Right cardiac atrium (tissue), 5 donors: ENCODE data around the gene KIFAP3. TPM values are rescaled to one million over a fixed set of nuclear protein-coding genes. Genes with fewer than 3 reads are reported as not detected.
A peak's percentile ranks its signal among the peaks of the same experiment; 100 is the strongest.
"Not testable (repeated sequence)": the region's sequence is repeated elsewhere in the genome, so short reads cannot be mapped to it uniquely, and the experiment has no call there.

Experiments used
- ATAC-seq, 2 donors: fragments of 200-7000 bp; cut with Tn5 transposase; one replicate each; pipeline versions ENCODE4 v1.8.0 to v1.9.1; 2020; ENCODE audit warnings: moderate library complexity in 2 of 2, mild to moderate bottlenecking in 1 of 2
- DNase-seq, 3 donors: peaks; one replicate each; pipeline ENCODE4 v3.0.0-alpha.2; 2020
- H3K27ac ChIP-seq: one replicate; pipeline ENCODE4 v1.5.1; 2013; ENCODE audit warnings: mild to moderate bottlenecking, low read length, control low read depth, moderate library complexity
- H3K27me3 ChIP-seq: one replicate; pipeline ENCODE4 v1.6.1; 2013; ENCODE audit not compliant: control insufficient read depth, insufficient read depth
- H3K4me1 ChIP-seq: one replicate; pipeline ENCODE4 v1.6.1; 2013; ENCODE audit warnings: low read length; ENCODE audit not compliant: control insufficient read depth, insufficient read depth
- H3K4me3 ChIP-seq: one replicate; pipeline ENCODE4 v1.5.1; 2013; ENCODE audit warnings: low read length, control low read depth
- H3K9me3 ChIP-seq: one replicate; pipeline ENCODE4 v1.6.1; 2013; ENCODE audit warnings: low read length; ENCODE audit not compliant: control insufficient read depth
- WGBS: extraction: QIAGEN DNeasy Blood & Tissue Kit; methylation state at CpG from one replicate; pipeline ENCODE4 v1.1.7; 2013; 5-methylcytosine and 5-hydroxymethylcytosine counted together
- intact Hi-C, 4 donors: fragments of 100-400 bp; cut with DNase I; formaldehyde crosslinking; loops; one replicate each; pipeline versions ENCODE4 v1.11.0 to v1.14.0; 2022 to 2023
- long read RNA-seq, 4 donors: library from polyadenylated mRNA; unstranded; transcript quantifications; one replicate each; pipeline ENCODE4 v2.0.0, GENCODE V29; 2020 to 2021
- polyA plus RNA-seq: library from polyadenylated mRNA; stranded (reverse); fragments of 200-250 nt; gene quantifications from one replicate; pipeline ENCODE4 v1.2.3, GENCODE V29; 2013
- total RNA-seq, 4 donors: library from RNA; stranded (reverse); fragmentation: NEBNext Ultra II Directional; extraction: Animal tissue kit (Norgen Biotek cat#: 25700); gene quantifications; one replicate each; pipeline ENCODE4 v1.2.1, GENCODE V29; 2021
- donor health status: healthy with polysubstance abuse.
- donor health status: DM: no; HTN: yes; CAD: no.
- donor health status: DM: no; HTN: no; CAD: no.
- donor health status: DM: no; HTN: yes; CAD: no; lungs with severe emphysema.
- donor health status: DM: yes; HTN: yes; CAD: no.

The KIFAP3 gene
- total RNA-seq (10 to 100 TPM; 50.1 to 68.2 (median 56.1) TPM), polyA plus RNA-seq (25.6 TPM)
- long read RNA-seq, donor 1, transcript KIFAP3-201 (20 exons, 2,957 nt) = major isoform, 45 of 113 reads
- long read RNA-seq, donor 1, partial matches to known transcripts = 9 of 113 reads
- long read RNA-seq, donor 1, other reads (novel, unspliced or antisense) = 57 of 113 reads
- long read RNA-seq, donor 2, transcript KIFAP3-201 (20 exons, 2,957 nt) = major isoform, 21 of 51 reads
- long read RNA-seq, donor 2, partial matches to known transcripts = 2 of 51 reads
- long read RNA-seq, donor 2, other reads (novel, unspliced or antisense) = 28 of 51 reads
- long read RNA-seq, donor 3, transcript KIFAP3-201 (20 exons, 2,957 nt) = major isoform, 131 of 253 reads
- long read RNA-seq, donor 3, partial matches to known transcripts = 15 of 253 reads
- long read RNA-seq, donor 3, other reads (novel, unspliced or antisense) = 106 of 253 reads
- long read RNA-seq, donor 4, transcript KIFAP3-201 (20 exons, 2,957 nt) = major isoform, 33 of 93 reads
- long read RNA-seq, donor 4, partial matches to known transcripts = 7 of 93 reads
- long read RNA-seq, donor 4, other reads (novel, unspliced or antisense) = 53 of 93 reads

GRCh38 chr1:170074250-170075157 is at the start of gene KIFAP3:
KIFAP3 (minus strand) TSS chr1:170074695; CDS start chr1:170074467, 228 bp downstream.
- ATAC-seq (peak; percentile 100), DNase-seq (peak; percentile 99)
- peak within 1 kb of the TSS; percentile 82 for H3K4me3 ChIP-seq
- no peaks in the 10 kb centered on the region for H3K9me3 ChIP-seq
- no peaks in the 10 kb centered on the region for H3K27me3 ChIP-seq
- peaks cover 1% of the 10 kb centered on the region for H3K4me1 ChIP-seq
- WGBS = under 1% methylated on average over 39 of the region's 39 CpGs
- peak within 1 kb of the TSS; percentile 96 for H3K27ac ChIP-seq
- intact Hi-C loops = no loop called here

- 94% methylated on average over 6 of the region's 6 CpGs for WGBS
- intact Hi-C loops = no loop called here
- no peak for DNase-seq
- Histone ChIP-seq H3K9me3 (no peaks in the 10 kb centered on the region), H3K4me3 (no peak overlapping the region), H3K27ac (no peak overlapping the region), H3K4me1 (no peaks in the 10 kb centered on the region), H3K27me3 (no peaks in the 10 kb centered on the region)
- ATAC-seq = no peak
Measured at GRCh38 chr1:170122366-170122765, 47.9 kb upstream of the KIFAP3 start.

GRCh38 chr1:170114906-170115305 is 40.4 kb upstream of the KIFAP3 start:
- 68% methylated on average over 2 of the region's 2 CpGs for WGBS
- Histone ChIP-seq H3K27me3 (no peaks in the 10 kb centered on the region), H3K9me3 (no peaks in the 10 kb centered on the region), H3K27ac (no peak overlapping the region), H3K4me3 (no peak overlapping the region), H3K4me1 (no peaks in the 10 kb centered on the region)
- ATAC-seq (no peak), DNase-seq (no peak)
- intact Hi-C loops = no loop called here

DNA sequence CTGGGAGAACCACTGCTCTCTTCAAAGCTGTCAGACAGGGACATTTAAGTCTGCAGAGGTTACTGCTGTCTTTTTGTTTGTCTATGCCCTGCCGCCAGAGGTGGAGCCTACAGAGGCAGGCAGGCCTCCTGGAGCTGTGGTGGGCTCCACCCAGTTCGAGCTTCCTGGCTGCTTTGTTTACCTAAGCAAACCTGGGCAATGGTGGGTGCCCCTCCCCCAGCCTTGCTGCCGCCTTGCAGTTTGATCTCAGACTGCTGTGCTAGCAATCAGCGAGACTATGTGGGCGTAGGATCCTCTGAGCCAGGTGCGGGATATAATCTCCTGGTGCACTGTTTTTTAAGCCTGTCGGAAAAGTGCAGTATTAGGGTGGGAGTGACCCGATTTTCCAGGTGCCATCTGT is 38.6 kb upstream of the KIFAP3 start:
- H3K27me3 ChIP-seq, H3K9me3 ChIP-seq, ATAC-seq, H3K4me1 ChIP-seq, intact Hi-C loops, DNase-seq, H3K4me3 ChIP-seq, H3K27ac ChIP-seq: not testable (repeated sequence)
- WGBS = 81% methylated on average over 8 of the region's 8 CpGs

DNA sequence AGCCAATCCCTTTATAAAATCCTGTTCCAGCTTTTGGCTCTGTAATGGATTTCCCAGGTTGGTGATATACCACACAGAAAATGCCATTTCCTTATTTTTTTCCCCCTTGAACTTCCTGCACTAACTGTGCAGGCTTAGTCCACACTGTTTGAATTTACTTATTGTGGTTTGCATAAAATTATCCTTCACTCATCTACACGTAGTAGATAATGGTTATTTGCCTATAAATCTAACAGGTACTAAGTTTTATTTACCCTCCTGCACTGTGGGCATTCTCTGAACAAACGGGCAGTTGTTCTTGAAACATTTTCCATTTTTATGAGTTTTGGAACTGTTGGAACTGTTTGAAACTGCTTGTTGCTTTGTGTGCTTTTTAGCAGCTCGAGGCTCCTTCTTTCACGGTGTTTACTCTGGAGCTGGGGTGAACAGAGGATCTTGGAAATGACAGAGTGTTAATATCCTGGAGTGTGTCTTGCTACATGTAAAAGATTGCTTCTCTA is 23.0 kb upstream of the KIFAP3 start:
- intact Hi-C loops = no loop called here
- no peaks in the 10 kb centered on the region for H3K4me1 ChIP-seq
- H3K27me3 ChIP-seq = no peaks in the 10 kb centered on the region
- no peak overlapping the region for H3K27ac ChIP-seq
- DNase-seq (no peak), ATAC-seq (no peak)
- H3K4me3 ChIP-seq = no peak overlapping the region
- H3K9me3 ChIP-seq = no peaks in the 10 kb centered on the region
- WGBS = 38% methylated on average over 4 of the region's 4 CpGs

- Histone ChIP-seq H3K9me3 (no peaks in the 10 kb centered on the region), H3K27ac (no peak overlapping the region), H3K4me3 (no peak overlapping the region), H3K27me3 (no peaks in the 10 kb centered on the region), H3K4me1 (no peaks in the 10 kb centered on the region)
- ATAC-seq (no peak), DNase-seq (no peak)
- intact Hi-C loops = no loop called here
- 74% methylated on average over 4 of the region's 4 CpGs for WGBS
Measured at GRCh38 chr1:170096806-170097340, 22.4 kb upstream of the KIFAP3 start.

DNA sequence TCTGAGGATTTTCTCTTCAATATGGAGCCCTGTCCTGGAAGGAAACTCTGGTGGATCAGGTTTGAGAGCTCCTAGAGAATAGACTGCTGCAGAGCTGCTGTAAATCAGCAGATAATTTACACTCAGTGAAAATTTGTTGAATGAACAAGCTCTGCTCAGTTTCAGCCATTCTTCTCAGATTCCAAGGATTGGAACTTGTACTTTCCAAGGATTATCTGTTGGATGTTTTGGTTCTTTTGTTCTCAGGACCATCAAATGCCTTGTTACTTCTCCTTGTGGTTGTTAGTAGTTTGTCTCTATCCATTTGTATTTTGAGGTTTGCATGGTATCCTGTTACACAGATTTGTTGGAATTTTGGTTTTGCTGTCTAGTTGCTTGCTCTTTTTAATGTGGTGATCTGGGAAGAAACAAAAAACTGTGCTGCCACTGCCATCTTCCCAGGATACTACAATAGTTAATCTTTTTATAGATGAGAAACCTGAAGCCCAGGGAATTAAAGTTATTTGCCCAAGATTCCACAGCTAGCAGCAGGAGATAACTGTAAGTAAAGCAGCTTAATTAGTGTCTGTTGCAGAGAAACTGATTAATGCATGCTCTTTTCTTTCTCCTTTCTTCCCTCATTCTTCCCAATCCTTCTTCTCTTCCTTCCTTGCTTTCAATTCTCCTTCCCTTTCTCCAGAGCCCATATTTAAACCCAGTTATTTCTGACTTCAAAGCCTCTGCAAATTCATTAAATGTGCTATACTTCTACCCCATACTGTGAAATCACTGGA is 21.7 kb upstream of the KIFAP3 start:
- intact Hi-C loops = no loop called here
- ATAC-seq (no peak), DNase-seq (no peak)
- H3K4me3 ChIP-seq = no peak overlapping the region
- no peaks in the 10 kb centered on the region for H3K27me3 ChIP-seq
- H3K4me1 ChIP-seq = no peaks in the 10 kb centered on the region
- H3K9me3 ChIP-seq = no peaks in the 10 kb centered on the region
- H3K27ac ChIP-seq = no peak overlapping the region

GRCh38 chr1:170094697-170095616 is 20.5 kb upstream of the KIFAP3 start:
- H3K4me3 ChIP-seq, H3K27me3 ChIP-seq, ATAC-seq, intact Hi-C loops, H3K9me3 ChIP-seq, H3K4me1 ChIP-seq, H3K27ac ChIP-seq: not testable (repeated sequence)
- WGBS = 80% methylated on average over 31 of the region's 31 CpGs
- DNase-seq = peak in 1 of 3 donors; percentile 24

GRCh38 chr1:170086399-170087032 is 12.0 kb upstream of the KIFAP3 start:
- Histone ChIP-seq H3K4me3 (no peak overlapping the region), H3K27me3 (no peaks in the 10 kb centered on the region), H3K27ac (no peak overlapping the region), H3K4me1 (no peaks in the 10 kb centered on the region), H3K9me3 (no peaks in the 10 kb centered on the region)
- no peak for DNase-seq
- intact Hi-C loops = no loop called here
- 66% methylated on average over 2 of the region's 2 CpGs for WGBS
- ATAC-seq = no peak
